DOHH2 (cell line): ENCODE measurements around the gene TUSC2.

Experiments
- CTCF ChIP-seq: fragments of 200-600 bp; sonication (generic); IDR thresholded peaks from one replicate; pipeline ENCODE4 v1.5.1; 2014; ENCODE audit warnings: antibody characterized with exemption, mild to moderate bottlenecking, low read depth, low read length; ENCODE audit not compliant: poor library complexity, severe bottlenecking
- EZH2phosphoT487 ChIP-seq: fragments of 200-600 bp; sonication (generic); IDR thresholded peaks from 2 replicates; pipeline ENCODE4 v1.6.1; 2017; ENCODE audit warnings: borderline replicate concordance, mild to moderate bottlenecking, antibody characterized with exemption, low read length, moderate library complexity, mixed read lengths

GRCh38 chr3:50275141-50275995 is 52.7 kb downstream of the TUSC2 start:
- TF ChIP-seq CTCF (no peak), EZH2phosphoT487 (no peak)
